Psoas muscle (tissue), 8 donors: Measurements from ENCODE around the gene P2RY6. TPM values are rescaled to one million over a fixed set of nuclear protein-coding genes. Genes with fewer than 3 reads are reported as not detected.

Experiments
- ATAC-seq, 4 donors: fragments of 200-7000 bp; cut with Tn5 transposase; one replicate each; pipeline ENCODE4 v1.9.1; 2020; ENCODE audit warnings: moderate library complexity in 3 of 4, mild to moderate bottlenecking in 2 of 4
- DNase-seq, 2 donors: peaks; one replicate each; pipeline ENCODE4 v3.0.0-alpha.2; 2020
- H3K27ac ChIP-seq: fragments of 200-600 bp; one replicate; pipeline ENCODE4 v1.8.0; 2022
- H3K27me3 ChIP-seq, 3 donors: fragments of 200-600 bp in 1 of 3; one replicate each; pipeline versions ENCODE4 v1.6.1 to v1.8.0; 2013 to 2022; ENCODE audit warnings: low read length in 2 of 3, mild to moderate bottlenecking in 2 of 3, moderate library complexity in 1 of 3; ENCODE audit not compliant: insufficient read depth in 3 of 3
- H3K36me3 ChIP-seq, 2 donors: fragments of 200-600 bp in 1 of 2; one replicate each; pipeline versions ENCODE4 v1.6.1 to v1.8.0; 2013 to 2022; ENCODE audit warnings: low read depth in 1 of 2, mild to moderate bottlenecking in 1 of 2, moderate library complexity in 1 of 2; ENCODE audit not compliant: insufficient read depth in 1 of 2
- H3K4me1 ChIP-seq: fragments of 200-600 bp; one replicate; pipeline ENCODE4 v1.8.0; 2022
- H3K4me3 ChIP-seq: fragments of 200-600 bp; one replicate; pipeline ENCODE4 v1.8.0; 2022; ENCODE audit warnings: mild to moderate bottlenecking
- H3K9me3 ChIP-seq: fragments of 200-600 bp; one replicate; pipeline ENCODE4 v1.8.0; 2022
- WGBS, 3 donors: extraction: QIAGEN DNeasy Blood & Tissue Kit; methylation state at CpG; one replicate each; pipeline versions ENCODE4 v1.1.6 to v1.1.7; 2013; 5-methylcytosine and 5-hydroxymethylcytosine counted together
- intact Hi-C, 2 donors: fragments of 100-400 bp; cut with DNase I; formaldehyde crosslinking; loops; one replicate each; pipeline versions ENCODE4 v1.11.0 to v1.14.2; 2022
- polyA plus RNA-seq, 3 donors: library from polyadenylated mRNA; stranded (reverse); fragments of 200-250 nt; gene quantifications; one replicate each; pipeline ENCODE4 v1.2.3, GENCODE V29; 2013
- total RNA-seq, 4 donors: library from RNA; stranded (reverse); fragmentation: NEBNext Ultra II Directional in 2 of 4; extraction: Animal tissue kit (Norgen Biotek cat#: 25700) in 2 of 4; gene quantifications; one replicate each; pipeline versions ENCODE4 v1.2.1 to v1.2.4, GENCODE V29; 2021 to 2023
- TF ChIP-seq, protein P1 (sequence below): fragments of 200-600 bp; IDR thresholded peaks from one replicate; pipeline ENCODE4 v1.8.0; 2022; ENCODE audit warnings: antibody characterized with exemption
- donor health status: healthy with polysubstance abuse.
- donor health status: DM: no; HTN: no; CAD: no; lungs with moderate emphysema.
- donor health status: Bipolar disorder and iron deficiency.
- donor health status: healthy.
- donor health status: DM: yes; HTN: yes; CAD: no.
- donor health status: DM: no; HTN: no; CAD: no.
- donor health status: DM: no; HTN: no; CAD: no.
- donor health status: DM: yes; HTN: yes; CAD: no.

The P2RY6 gene
- total and polyA plus RNA-seq, 7 donors, result 0.59 to 2.5 (median 1.3) TPM

DNA sequence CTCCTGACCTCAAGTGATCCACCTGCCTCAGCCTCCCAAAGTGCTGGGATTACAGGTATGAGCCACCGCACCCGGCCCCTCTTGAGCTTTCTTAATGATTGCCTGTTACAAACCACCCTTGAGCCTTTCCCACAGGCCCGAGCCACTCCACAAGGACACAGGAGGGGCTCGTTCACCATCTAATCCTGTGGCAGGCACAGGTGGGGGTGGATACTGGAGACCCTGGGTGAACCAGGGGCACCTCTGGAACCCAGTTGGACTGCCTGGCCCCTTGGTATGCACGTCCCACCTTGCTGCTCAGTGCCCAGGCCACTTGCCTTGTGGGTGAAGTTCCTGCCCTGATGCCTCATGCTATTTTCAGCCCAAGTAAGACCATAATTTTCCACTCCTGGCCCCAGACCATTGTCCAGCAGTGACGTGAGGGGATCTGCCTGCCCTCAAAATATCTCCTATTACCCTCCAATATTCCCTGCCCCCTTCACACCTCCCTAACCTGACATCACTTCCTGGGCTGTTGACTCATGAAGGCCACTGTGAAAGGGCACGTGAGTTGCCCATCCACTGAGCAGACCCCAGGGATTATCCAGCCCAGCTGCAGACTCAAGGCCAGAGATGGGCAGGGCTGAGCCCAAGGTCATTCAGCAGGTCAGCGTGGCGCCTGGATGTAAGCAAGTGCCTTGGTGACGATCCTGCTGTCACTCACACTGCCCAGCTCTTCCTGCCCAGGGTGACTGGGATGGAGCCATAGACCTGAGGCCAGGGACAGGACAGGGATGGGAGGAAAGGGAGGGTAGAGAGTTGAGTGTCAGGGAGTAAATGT, 34.5 kb upstream of the P2RY6 start:
- TF ChIP-seq, protein P1, sequence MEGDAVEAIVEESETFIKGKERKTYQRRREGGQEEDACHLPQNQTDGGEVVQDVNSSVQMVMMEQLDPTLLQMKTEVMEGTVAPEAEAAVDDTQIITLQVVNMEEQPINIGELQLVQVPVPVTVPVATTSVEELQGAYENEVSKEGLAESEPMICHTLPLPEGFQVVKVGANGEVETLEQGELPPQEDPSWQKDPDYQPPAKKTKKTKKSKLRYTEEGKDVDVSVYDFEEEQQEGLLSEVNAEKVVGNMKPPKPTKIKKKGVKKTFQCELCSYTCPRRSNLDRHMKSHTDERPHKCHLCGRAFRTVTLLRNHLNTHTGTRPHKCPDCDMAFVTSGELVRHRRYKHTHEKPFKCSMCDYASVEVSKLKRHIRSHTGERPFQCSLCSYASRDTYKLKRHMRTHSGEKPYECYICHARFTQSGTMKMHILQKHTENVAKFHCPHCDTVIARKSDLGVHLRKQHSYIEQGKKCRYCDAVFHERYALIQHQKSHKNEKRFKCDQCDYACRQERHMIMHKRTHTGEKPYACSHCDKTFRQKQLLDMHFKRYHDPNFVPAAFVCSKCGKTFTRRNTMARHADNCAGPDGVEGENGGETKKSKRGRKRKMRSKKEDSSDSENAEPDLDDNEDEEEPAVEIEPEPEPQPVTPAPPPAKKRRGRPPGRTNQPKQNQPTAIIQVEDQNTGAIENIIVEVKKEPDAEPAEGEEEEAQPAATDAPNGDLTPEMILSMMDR, result no peak
- intact Hi-C loops, result loop anchor here in 1 of 2 donors (5.0 kb wide), 1 partner anchor 405 kb away; no protein-coding TSS in a partner anchor
- WGBS, 3 donors, result 25 to 32% (median 31%) methylated on average over 10 of the region's 10 CpGs

DNA sequence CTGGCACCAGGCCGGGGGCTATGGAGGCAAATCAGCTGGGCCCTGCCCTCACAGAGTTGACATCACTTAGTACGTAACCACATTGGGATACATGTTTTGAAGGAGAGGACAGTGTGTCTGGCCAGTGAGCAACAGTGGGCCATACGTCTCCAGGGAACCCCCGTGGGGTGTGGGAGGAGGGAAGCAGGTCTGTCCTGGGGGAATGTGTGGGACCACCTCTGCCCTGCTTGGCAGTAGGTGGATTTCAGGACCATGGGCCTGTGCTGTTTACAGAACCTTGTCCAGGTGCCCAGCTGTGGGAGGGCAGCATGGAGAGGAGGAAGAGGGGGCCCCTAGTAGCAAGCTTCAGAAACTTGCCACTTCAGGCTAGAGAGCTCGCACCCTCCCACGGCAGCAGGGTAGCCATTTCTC, 33.0 kb upstream of the P2RY6 start:
- no peak for ATAC-seq
- peaks cover 74% of the 10 kb centered on the region for H3K4me1 ChIP-seq
- 75 to 81% (median 78%) methylated on average over 6 of the region's 6 CpGs for WGBS, 3 donors
- H3K27ac ChIP-seq, result peak overlapping the region; percentile 90
- TF ChIP-seq, protein P1, result no peak
- H3K9me3 ChIP-seq, result no peaks in the 10 kb centered on the region
- intact Hi-C loops, result loop anchor here in 1 of 2 donors (5.0 kb wide), 1 partner anchor 407 kb away; no protein-coding TSS in a partner anchor
- H3K27me3 ChIP-seq, result no peaks in the 10 kb centered on the region
- H3K4me3 ChIP-seq, result no peak overlapping the region
- H3K36me3 ChIP-seq, result peaks cover 0 to 13% of the 10 kb centered on the region in 2 donors
- peak in 1 of 2 donors; percentile 51 for DNase-seq

More for the DNA sequence above, 34.5 kb upstream of the P2RY6 start:
- Histone ChIP-seq H3K27ac (peak overlapping the region; percentile 90), H3K27me3 (no peaks in the 10 kb centered on the region), H3K36me3 (peaks cover 0 to 27% of the 10 kb centered on the region in 2 donors), H3K9me3 (no peaks in the 10 kb centered on the region), H3K4me3 (no peak overlapping the region), H3K4me1 (peaks cover 73% of the 10 kb centered on the region)
- DNase-seq (peak; percentile 84 to 92), ATAC-seq (peak; percentile 68 to 78 (median 73))

DNA sequence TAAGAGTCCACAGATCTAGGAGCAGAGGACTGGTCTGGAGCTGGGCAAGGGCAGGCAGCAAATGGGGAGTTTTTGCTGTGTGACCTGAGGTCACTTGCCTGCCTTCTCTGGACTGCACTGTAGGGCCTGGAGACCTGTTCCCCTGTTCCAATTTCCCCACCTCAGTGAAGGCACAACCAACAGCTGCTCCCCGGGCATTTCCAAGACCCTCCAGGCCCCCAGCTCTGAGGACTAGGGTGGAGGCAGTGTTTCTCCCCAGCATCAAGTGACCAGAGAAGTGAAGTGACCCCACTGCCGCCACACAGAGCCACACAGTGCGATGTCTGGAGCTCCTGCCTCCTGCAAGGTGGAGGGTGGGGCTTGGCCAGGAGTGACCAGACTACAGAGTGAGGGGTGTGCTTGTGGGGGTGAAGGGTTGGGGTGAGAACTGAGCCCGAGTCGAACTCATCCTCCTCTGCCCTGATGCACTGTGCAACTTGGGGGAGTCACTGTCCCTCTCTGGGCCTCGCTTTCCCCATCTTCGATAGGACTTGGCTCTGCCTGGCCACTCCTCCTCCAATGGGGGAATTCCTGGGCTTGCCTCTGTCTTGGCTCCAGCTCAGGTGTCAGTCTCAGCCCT, 32.5 kb upstream of the P2RY6 start:
- Histone ChIP-seq H3K27ac (peak overlapping the region; percentile 90), H3K4me3 (no peak overlapping the region), H3K9me3 (no peaks in the 10 kb centered on the region), H3K36me3 (peaks cover 0 to 8% of the 10 kb centered on the region in 2 donors), H3K27me3 (no peaks in the 10 kb centered on the region), H3K4me1 (peaks cover 69% of the 10 kb centered on the region)
- DNase-seq (no peak), ATAC-seq (no peak)
- intact Hi-C loops, result loop anchor here (2.0 to 5.0 kb wide), 4 partner anchors 32 to 407 kb away; no protein-coding TSS in a partner anchor
- 53 to 63% (median 58%) methylated on average over 7 of the region's 7 CpGs for WGBS, 3 donors
- TF ChIP-seq, protein P1, result no peak

DNA sequence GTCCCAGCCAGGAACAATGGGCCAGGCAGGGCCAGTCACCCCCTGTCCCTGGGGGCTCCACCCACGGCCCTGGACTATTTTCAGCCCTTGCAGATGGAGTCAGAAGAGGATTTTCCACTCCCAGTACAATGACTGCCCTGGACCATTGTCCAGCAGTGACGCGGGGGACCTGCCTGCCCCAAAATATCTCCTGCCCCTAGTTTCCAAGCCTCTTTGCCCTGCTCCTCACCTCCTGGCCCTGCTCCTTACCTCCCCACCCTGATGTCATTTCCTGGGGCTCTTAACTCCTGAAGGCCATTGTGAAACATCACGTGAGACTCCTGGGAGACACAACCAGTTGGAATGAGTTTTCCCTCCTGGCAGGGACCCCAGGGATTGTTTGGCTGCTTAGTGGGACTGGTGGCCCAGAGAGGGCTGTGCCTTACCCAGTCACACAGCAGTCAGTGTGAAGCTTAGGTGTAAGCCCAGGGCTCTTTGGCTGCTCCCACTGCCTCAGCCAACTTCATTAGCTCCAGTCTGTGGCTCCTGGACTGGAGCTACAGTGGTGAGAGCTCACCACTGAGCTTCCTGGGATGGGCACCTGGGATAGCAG, 31.9 kb upstream of the P2RY6 start:
- no peaks in the 10 kb centered on the region for H3K27me3 ChIP-seq
- H3K4me1 ChIP-seq, result peaks cover 63% of the 10 kb centered on the region
- intact Hi-C loops, result loop anchor here (2.0 to 5.0 kb wide), 3 partner anchors 33 to 53 kb away; no protein-coding TSS in a partner anchor
- no peaks in the 10 kb centered on the region for H3K9me3 ChIP-seq
- ATAC-seq, result peak; percentile 10 to 56 (median 48)
- peaks cover 0 to 5% of the 10 kb centered on the region in 2 donors for H3K36me3 ChIP-seq
- DNase-seq, result peak; percentile 78 to 91
- TF ChIP-seq, protein P1, result no peak
- WGBS, 3 donors, result 3 to 20% (median 7%) methylated on average over 4 of the region's 4 CpGs
- H3K4me3 ChIP-seq, result no peak overlapping the region
- peak overlapping the region; percentile 90 for H3K27ac ChIP-seq
